Osteoblast (primary cell): ENCODE results near the gene CPLANE2. TPM values are rescaled to one million over a fixed set of nuclear protein-coding genes. Genes with fewer than 3 reads are reported as not detected.

Source experiments
- DNase-seq: peaks from one replicate; pipeline ENCODE4 v3.0.0; 2011; ENCODE audit warnings: low spot score, mixed read lengths; ENCODE audit not compliant: insufficient read length; ENCODE audit errors: missing footprints
- H2AFZ ChIP-seq: 2 replicates; pipeline ENCODE4 v1.6.0; 2011; ENCODE audit warnings: mild to moderate bottlenecking, low read length
- H3K27ac ChIP-seq: 2 replicates; pipeline ENCODE4 v1.5.1; 2011; ENCODE audit warnings: mild to moderate bottlenecking, low read depth, low read length, moderate library complexity
- H3K27me3 ChIP-seq: 2 replicates; pipeline ENCODE4 v1.6.0; 2012; ENCODE audit warnings: mild to moderate bottlenecking, control low read depth, inconsistent platforms, low read length, moderate library complexity; ENCODE audit not compliant: insufficient read depth
- H3K36me3 ChIP-seq: 2 replicates; pipeline ENCODE4 v1.5.1; 2011; ENCODE audit warnings: mild to moderate bottlenecking, low read length, control low read depth, moderate library complexity; ENCODE audit not compliant: insufficient read depth
- H3K4me1 ChIP-seq: 2 replicates; pipeline ENCODE4 v1.5.1; 2011; ENCODE audit warnings: mild to moderate bottlenecking, low read length, control low read depth, moderate library complexity; ENCODE audit not compliant: insufficient read depth
- H3K4me2 ChIP-seq: 2 replicates; pipeline ENCODE4 v1.6.0; 2011; ENCODE audit warnings: mild to moderate bottlenecking, low read length; ENCODE audit not compliant: insufficient read depth
- H3K4me3 ChIP-seq: fragments of 200-600 bp; sonication (generic); 3 replicates; pipeline ENCODE4 v1.5.1; 2012; ENCODE audit warnings: mild to moderate bottlenecking, low read length, inconsistent platforms; ENCODE audit not compliant: insufficient read depth
- H3K79me2 ChIP-seq: 2 replicates; pipeline ENCODE4 v1.6.0; 2012; ENCODE audit warnings: mild to moderate bottlenecking, low read length, control low read depth, inconsistent platforms; ENCODE audit not compliant: insufficient read depth
- H3K9me3 ChIP-seq: 2 replicates; pipeline ENCODE4 v1.5.1; 2011; ENCODE audit warnings: low read depth, low read length, control low read depth
- H4K20me1 ChIP-seq: 2 replicates; pipeline ENCODE4 v1.6.0; 2012; ENCODE audit warnings: mild to moderate bottlenecking, low read length, control low read depth; ENCODE audit not compliant: insufficient read depth
- total RNA-seq: library from RNA; depleted of rRNA; stranded (reverse); fragments of >200 nt; gene quantifications from 2 replicates; pipeline ENCODE4 v1.2.3, GENCODE V29; 2012
- TF ChIP-seq, protein P1 (sequence below): IDR thresholded peaks from 2 replicates; pipeline ENCODE4 v1.5.1; 2011; ENCODE audit warnings: mild to moderate bottlenecking, low read depth, low read length, moderate library complexity; ENCODE audit errors: extremely low read depth

The CPLANE2 gene
- total RNA-seq, 1 donor: 14.1 TPM

DNA sequence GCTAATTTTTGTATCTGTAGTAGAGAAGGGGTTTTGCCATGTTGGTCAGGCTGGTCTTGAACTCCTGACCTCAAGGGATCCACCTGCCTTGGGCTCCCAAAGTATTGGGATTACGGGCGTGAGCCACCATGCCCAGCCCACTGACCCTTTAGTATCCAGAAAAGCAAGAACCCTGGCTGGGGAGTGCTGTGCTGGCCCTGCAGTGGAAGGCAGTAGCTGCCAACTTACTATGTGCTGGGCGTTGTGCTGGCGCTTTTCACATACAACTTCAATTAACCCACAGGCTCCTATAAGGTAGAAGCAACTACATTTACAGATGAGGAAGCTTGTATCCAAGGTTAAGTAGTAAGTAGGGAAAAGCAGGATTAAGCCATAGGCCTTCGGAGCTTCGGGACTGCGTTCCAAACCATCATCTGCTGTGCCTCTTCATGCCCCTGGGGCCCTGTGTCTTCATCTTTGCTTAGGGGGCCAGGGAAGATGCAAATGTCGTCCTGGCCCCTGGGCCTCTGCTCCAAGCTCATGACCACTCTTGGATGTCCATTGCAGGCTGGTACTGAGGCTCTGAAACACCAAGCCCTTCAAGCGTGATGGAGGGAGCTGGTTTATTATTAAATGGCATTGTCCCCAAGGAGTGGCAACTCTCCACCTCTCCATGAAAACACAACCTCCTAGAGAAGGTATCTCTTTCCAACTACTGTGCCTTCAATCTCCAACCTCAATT lies 8.7 kb upstream of the CPLANE2 start:
- Histone ChIP-seq H3K4me3 (no peak overlapping the region), H3K27me3 (no peaks in the 10 kb centered on the region), H3K36me3 (peaks cover 5% of the 10 kb centered on the region), H4K20me1 (peaks cover 25% of the 10 kb centered on the region), H3K9me3 (no peaks in the 10 kb centered on the region), H3K4me2 (no peak overlapping the region), H2AFZ (no peak overlapping the region), H3K79me2 (no peaks in the 10 kb centered on the region), H3K27ac (no peak overlapping the region), H3K4me1 (peaks cover 28% of the 10 kb centered on the region)
- no peak for DNase-seq
- TF ChIP-seq, protein P1, sequence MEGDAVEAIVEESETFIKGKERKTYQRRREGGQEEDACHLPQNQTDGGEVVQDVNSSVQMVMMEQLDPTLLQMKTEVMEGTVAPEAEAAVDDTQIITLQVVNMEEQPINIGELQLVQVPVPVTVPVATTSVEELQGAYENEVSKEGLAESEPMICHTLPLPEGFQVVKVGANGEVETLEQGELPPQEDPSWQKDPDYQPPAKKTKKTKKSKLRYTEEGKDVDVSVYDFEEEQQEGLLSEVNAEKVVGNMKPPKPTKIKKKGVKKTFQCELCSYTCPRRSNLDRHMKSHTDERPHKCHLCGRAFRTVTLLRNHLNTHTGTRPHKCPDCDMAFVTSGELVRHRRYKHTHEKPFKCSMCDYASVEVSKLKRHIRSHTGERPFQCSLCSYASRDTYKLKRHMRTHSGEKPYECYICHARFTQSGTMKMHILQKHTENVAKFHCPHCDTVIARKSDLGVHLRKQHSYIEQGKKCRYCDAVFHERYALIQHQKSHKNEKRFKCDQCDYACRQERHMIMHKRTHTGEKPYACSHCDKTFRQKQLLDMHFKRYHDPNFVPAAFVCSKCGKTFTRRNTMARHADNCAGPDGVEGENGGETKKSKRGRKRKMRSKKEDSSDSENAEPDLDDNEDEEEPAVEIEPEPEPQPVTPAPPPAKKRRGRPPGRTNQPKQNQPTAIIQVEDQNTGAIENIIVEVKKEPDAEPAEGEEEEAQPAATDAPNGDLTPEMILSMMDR: no peak

DNA sequence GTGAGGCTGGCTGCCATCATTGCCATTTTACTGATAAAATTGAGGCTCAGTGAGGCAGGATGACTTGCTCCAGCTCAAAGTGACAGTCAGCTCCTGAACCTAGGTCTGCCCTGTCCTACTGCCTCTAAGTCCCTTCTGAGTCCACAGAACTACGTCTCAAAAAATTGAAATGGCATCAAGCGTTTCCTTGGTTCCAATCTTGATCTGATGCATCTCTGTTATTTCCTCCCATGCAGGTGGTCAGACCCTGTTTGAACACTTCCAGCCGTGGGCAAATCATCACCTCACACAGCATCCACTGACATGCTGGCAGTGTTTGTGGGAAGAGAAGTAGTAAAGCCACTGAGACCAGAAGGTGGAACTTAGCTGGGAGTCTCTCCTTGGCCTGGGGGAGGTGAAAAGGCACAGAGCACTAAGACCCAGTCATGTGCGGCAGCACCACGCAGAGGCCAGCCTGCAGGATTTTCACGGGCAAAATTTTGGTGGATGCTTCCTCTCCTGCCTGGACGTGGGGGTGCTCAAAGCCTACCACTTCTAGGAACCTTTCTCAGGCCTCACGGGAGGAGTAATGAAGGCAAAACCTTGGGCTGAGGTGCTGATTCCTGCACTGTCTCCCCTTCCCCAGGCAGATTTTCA lies 7.8 kb upstream of the CPLANE2 start:
- H3K36me3 ChIP-seq: peaks cover 5% of the 10 kb centered on the region
- H4K20me1 ChIP-seq: peaks cover 22% of the 10 kb centered on the region
- H3K79me2 ChIP-seq: no peaks in the 10 kb centered on the region
- H3K9me3 ChIP-seq: no peaks in the 10 kb centered on the region
- DNase-seq: no peak
- H3K27me3 ChIP-seq: no peaks in the 10 kb centered on the region
- no peak overlapping the region for H2AFZ ChIP-seq
- no peak overlapping the region for H3K27ac ChIP-seq
- TF ChIP-seq, protein P1: no peak
- no peak overlapping the region for H3K4me3 ChIP-seq
- H3K4me1 ChIP-seq: peaks cover 21% of the 10 kb centered on the region
- no peak overlapping the region for H3K4me2 ChIP-seq

DNA sequence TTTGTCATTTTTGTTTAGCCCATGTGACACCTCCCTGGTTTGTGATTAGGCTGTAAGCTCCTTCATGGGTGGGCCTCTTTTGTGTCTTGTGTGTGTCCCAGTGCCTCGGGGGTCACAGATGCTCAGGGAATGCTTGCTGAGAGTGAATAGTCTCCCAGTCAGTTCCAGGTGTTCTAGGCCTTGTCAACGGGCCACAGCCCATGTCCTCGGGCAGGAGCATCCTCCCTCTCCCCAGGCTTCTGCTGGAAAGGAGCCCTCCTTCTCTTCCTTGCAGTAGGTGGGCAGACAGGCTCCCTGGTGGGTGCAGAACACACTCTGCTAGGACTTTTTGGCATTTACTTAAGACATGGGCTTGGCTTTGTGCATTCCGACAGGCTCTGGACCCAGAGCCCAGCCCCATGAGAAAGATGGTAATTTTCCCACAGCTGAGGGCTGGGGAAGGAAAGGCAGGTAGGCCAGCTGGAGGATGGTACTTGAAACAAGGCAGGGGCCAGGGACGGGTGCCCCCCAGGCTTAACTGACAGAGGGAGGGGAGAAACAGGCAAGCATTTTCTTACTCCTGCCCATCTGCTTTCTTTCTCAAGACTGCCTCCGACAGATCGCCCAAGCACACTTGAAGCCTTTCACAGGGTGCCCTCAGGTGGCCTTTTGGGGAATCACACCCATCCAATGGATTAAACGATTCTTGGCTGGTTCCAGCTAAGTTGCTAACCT lies 7.1 kb upstream of the CPLANE2 start:
- no peaks in the 10 kb centered on the region for H3K9me3 ChIP-seq
- H2AFZ ChIP-seq: no peak overlapping the region
- TF ChIP-seq, protein P1: peak; percentile 94
- no peak overlapping the region for H3K4me3 ChIP-seq
- H3K4me1 ChIP-seq: peaks cover 15% of the 10 kb centered on the region
- DNase-seq: peak; percentile 93
- H3K27ac ChIP-seq: no peak overlapping the region
- no peaks in the 10 kb centered on the region for H3K27me3 ChIP-seq
- H3K36me3 ChIP-seq: peaks cover 5% of the 10 kb centered on the region
- peak overlapping the region; percentile 48 for H3K4me2 ChIP-seq
- peaks cover 17% of the 10 kb centered on the region for H4K20me1 ChIP-seq
- H3K79me2 ChIP-seq: no peaks in the 10 kb centered on the region

DNA sequence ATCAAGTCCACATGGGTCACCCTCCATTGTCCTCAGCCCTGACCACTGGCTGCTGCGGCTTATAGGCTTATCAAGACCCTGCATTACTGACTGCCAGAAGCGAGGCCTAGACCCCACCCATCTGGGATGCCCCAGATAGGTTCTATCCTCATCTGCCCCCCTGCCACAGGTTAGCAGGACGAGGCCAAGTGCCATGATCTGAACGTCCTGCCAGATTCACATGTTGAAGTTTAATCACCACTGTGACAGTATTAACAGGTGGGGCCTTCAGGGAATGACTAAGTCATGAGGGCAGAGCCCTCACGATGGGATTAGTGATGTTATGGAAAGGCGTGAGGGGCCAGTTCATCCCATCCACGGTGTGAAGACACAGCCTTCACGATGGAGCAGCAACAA lies 6.2 kb upstream of the CPLANE2 start:
- H4K20me1 ChIP-seq: peaks cover 8% of the 10 kb centered on the region
- H3K27ac ChIP-seq: no peak overlapping the region
- no peaks in the 10 kb centered on the region for H3K79me2 ChIP-seq
- peak; percentile 63 for DNase-seq
- no peaks in the 10 kb centered on the region for H3K9me3 ChIP-seq
- H3K27me3 ChIP-seq: no peaks in the 10 kb centered on the region
- peaks cover 6% of the 10 kb centered on the region for H3K4me1 ChIP-seq
- H3K4me3 ChIP-seq: no peak overlapping the region
- peaks cover 5% of the 10 kb centered on the region for H3K36me3 ChIP-seq
- no peak overlapping the region for H2AFZ ChIP-seq
- TF ChIP-seq, protein P1: no peak
- H3K4me2 ChIP-seq: no peak overlapping the region
